CD14-positive monocyte (primary cell): ENCODE measurements around the gene LOC128125822.

Experiments used
- DNase-seq, 3 donors: peaks; one replicate each; pipeline ENCODE4 v3.0.0-alpha.2; 2011 to 2022
- H2AFZ ChIP-seq: 2 replicates; pipeline ENCODE4 v1.6.0; 2012; ENCODE audit warnings: mild to moderate bottlenecking, low read depth, low read length, inconsistent platforms; ENCODE audit not compliant: insufficient read depth, poor library complexity, severe bottlenecking
- H3K27ac ChIP-seq, 2 donors: 1 replicate in 1 of 2; 2 replicates in 1 of 2; pipeline ENCODE4 v1.5.1; 2012 to 2013; ENCODE audit warnings: low read length in 2 of 2, control low read depth in 1 of 2, inconsistent platforms in 1 of 2, low read depth in 1 of 2, mild to moderate bottlenecking in 1 of 2
- H3K27me3 ChIP-seq, 2 donors: one replicate each; pipeline versions ENCODE4 v1.6.0 to v1.6.1; 2011 to 2013; ENCODE audit warnings: low read length in 2 of 2; ENCODE audit not compliant: control insufficient read depth in 2 of 2, insufficient read depth in 2 of 2
- H3K36me3 ChIP-seq, 2 donors: replicated peaks in 1 of 2; 1 replicate in 1 of 2; 2 replicates in 1 of 2; pipeline versions ENCODE4 v1.5.1 to v1.6.1; 2012 to 2013; ENCODE audit warnings: low read length in 2 of 2, control low read depth in 1 of 2, inconsistent platforms in 1 of 2, mild to moderate bottlenecking in 1 of 2; ENCODE audit not compliant: insufficient read depth in 2 of 2, control insufficient read depth in 1 of 2
- H3K4me1 ChIP-seq, 2 donors: 1 replicate in 1 of 2; 2 replicates in 1 of 2; pipeline versions ENCODE4 v1.5.1 to v1.6.1; 2012 to 2013; ENCODE audit warnings: low read length in 2 of 2, control low read depth in 1 of 2, inconsistent platforms in 1 of 2, mild to moderate bottlenecking in 1 of 2, moderate library complexity in 1 of 2; ENCODE audit not compliant: insufficient read depth in 2 of 2, control insufficient read depth in 1 of 2
- H3K4me2 ChIP-seq: replicated peaks from 2 replicates; pipeline ENCODE3; 2012; ENCODE audit warnings: low read length, moderate library complexity, mild to moderate bottlenecking; ENCODE audit not compliant: poor library complexity, severe bottlenecking; ENCODE audit errors: extremely low read depth
- H3K4me3 ChIP-seq, 3 experiments: fragments of 200-600 bp in 1 of 3; sonication (generic) in 1 of 3; replicated peaks in 1 of 3; 1 replicate in 2 of 3; 2 replicates in 1 of 3; pipeline ENCODE4 v1.5.1; 2011 to 2013; ENCODE audit warnings: low read length in 3 of 3, mild to moderate bottlenecking in 3 of 3, control low read depth in 2 of 3, low read depth in 2 of 3, inconsistent platforms in 1 of 3, moderate library complexity in 1 of 3
- H3K79me2 ChIP-seq: 2 replicates; pipeline ENCODE4 v1.6.0; 2012; ENCODE audit warnings: mild to moderate bottlenecking, control low read depth, inconsistent platforms, low read length, moderate library complexity; ENCODE audit not compliant: insufficient read depth
- H3K9ac ChIP-seq: 2 replicates; pipeline ENCODE4 v1.6.0; 2017; ENCODE audit warnings: low read length, mild to moderate bottlenecking; ENCODE audit not compliant: insufficient read depth, poor library complexity, severe bottlenecking
- H3K9me3 ChIP-seq, 2 donors: replicated peaks in 1 of 2; 1 replicate in 1 of 2; 2 replicates in 1 of 2; pipeline versions ENCODE4 v1.5.1 to v1.6.1; 2012 to 2013; ENCODE audit warnings: low read length in 2 of 2, control low read depth in 1 of 2; ENCODE audit not compliant: control insufficient read depth in 1 of 2, insufficient read depth in 1 of 2
- H4K20me1 ChIP-seq: 2 replicates; pipeline ENCODE4 v1.6.0; 2012; ENCODE audit warnings: mild to moderate bottlenecking, low read length, control low read depth, moderate library complexity; ENCODE audit not compliant: insufficient read depth
- H3K27ac Mint-ChIP-seq, 7 donors: one replicate each; pipeline ENCODE4 v1.8.0; 2020; ENCODE audit warnings: mild to moderate bottlenecking in 7 of 7, mixed read lengths in 7 of 7, moderate library complexity in 6 of 7, inconsistent platforms in 2 of 7
- H3K27me3 Mint-ChIP-seq, 3 donors: one replicate each; pipeline ENCODE4 v1.8.0; 2021 to 2022; ENCODE audit warnings: low read depth in 3 of 3, mild to moderate bottlenecking in 3 of 3, mixed read lengths in 3 of 3, moderate library complexity in 3 of 3, inconsistent platforms in 1 of 3
- H3K36me3 Mint-ChIP-seq, 2 donors: one replicate each; pipeline ENCODE4 v1.8.0; 2020; ENCODE audit warnings: mixed read lengths in 2 of 2, inconsistent platforms in 1 of 2, mild to moderate bottlenecking in 1 of 2
- H3K4me1 Mint-ChIP-seq: one replicate; pipeline ENCODE4 v1.8.0; 2020; ENCODE audit warnings: mild to moderate bottlenecking, mixed read lengths
- H3K4me3 Mint-ChIP-seq, 2 donors: one replicate each; pipeline ENCODE4 v1.8.0; 2020; ENCODE audit warnings: mild to moderate bottlenecking in 2 of 2, mixed read lengths in 2 of 2, moderate library complexity in 1 of 2
- H3K9me3 Mint-ChIP-seq, 7 donors: one replicate each; pipeline ENCODE4 v1.8.0; 2020 to 2022; ENCODE audit warnings: mixed read lengths in 7 of 7, mild to moderate bottlenecking in 6 of 7, moderate library complexity in 6 of 7, inconsistent platforms in 2 of 7
- WGBS: methylation state at CpG from one replicate; pipeline ENCODE4 v1.1.5; 2013; ENCODE audit warnings: missing lambda C conversion rate; ENCODE audit not compliant: insufficient coverage; 5-methylcytosine and 5-hydroxymethylcytosine counted together
- intact Hi-C, 2 donors: fragments of 100-400 bp; cut with micrococcal nuclease; formaldehyde crosslinking; loops; one replicate each; pipeline versions ENCODE4 v1.15.0 to v1.15.1; 2023
- TF ChIP-seq, protein P1 (sequence below): fragments of 200-600 bp; IDR thresholded peaks from one replicate; pipeline ENCODE4 v1.8.0; 2022; ENCODE audit warnings: antibody characterized with exemption, mild to moderate bottlenecking

Gene LOC128125822

DNA sequence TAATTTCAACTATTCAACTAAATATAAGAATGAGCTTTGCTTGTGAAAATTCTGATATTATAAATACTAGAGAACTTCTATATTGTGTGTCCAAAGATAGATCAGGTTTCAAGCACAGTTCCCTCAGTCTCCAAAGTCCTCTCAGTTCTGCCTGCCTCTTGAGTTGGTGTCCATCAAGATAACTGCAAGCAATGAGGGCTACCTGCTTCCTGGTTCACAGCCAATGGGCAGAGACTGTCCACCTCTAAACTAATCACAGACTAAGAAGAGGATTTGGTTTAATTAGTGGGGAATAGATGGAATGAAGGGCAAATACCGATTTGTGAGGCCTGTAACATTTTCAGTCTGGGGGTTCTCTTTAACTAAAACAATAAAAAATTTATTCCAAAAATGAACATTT lies 41.3 kb upstream of the LOC128125822 start:
- H4K20me1 ChIP-seq: no peaks in the 10 kb centered on the region
- no CpG with 5 or more reads among the region's 1 CpG for WGBS
- no peak for DNase-seq
- H3K4me2 ChIP-seq: no peak overlapping the region
- TF ChIP-seq, protein P1, sequence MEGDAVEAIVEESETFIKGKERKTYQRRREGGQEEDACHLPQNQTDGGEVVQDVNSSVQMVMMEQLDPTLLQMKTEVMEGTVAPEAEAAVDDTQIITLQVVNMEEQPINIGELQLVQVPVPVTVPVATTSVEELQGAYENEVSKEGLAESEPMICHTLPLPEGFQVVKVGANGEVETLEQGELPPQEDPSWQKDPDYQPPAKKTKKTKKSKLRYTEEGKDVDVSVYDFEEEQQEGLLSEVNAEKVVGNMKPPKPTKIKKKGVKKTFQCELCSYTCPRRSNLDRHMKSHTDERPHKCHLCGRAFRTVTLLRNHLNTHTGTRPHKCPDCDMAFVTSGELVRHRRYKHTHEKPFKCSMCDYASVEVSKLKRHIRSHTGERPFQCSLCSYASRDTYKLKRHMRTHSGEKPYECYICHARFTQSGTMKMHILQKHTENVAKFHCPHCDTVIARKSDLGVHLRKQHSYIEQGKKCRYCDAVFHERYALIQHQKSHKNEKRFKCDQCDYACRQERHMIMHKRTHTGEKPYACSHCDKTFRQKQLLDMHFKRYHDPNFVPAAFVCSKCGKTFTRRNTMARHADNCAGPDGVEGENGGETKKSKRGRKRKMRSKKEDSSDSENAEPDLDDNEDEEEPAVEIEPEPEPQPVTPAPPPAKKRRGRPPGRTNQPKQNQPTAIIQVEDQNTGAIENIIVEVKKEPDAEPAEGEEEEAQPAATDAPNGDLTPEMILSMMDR: no peak
- peaks cover 0 to 3% (median 0%) of the 10 kb centered on the region in 7 donors for H3K9me3 Mint-ChIP-seq
- no peak overlapping the region for H3K4me3 ChIP-seq
- no peak overlapping the region for H2AFZ ChIP-seq
- H3K36me3 ChIP-seq: no peaks in the 10 kb centered on the region
- no peak overlapping the region for H3K9ac ChIP-seq
- intact Hi-C loops: no loop called here
- no peaks in the 10 kb centered on the region for H3K4me1 ChIP-seq
- peaks cover 0 to 2% (median 2%) of the 10 kb centered on the region in 3 donors for H3K27me3 Mint-ChIP-seq
- no peaks in the 10 kb centered on the region for H3K36me3 Mint-ChIP-seq
- H3K27me3 ChIP-seq: no peaks in the 10 kb centered on the region
- H3K27ac Mint-ChIP-seq: peak overlapping the region in 1 of 7 donors; percentile 77
- H3K4me3 Mint-ChIP-seq: no peak overlapping the region
- H3K9me3 ChIP-seq: no peaks in the 10 kb centered on the region
- no peaks in the 10 kb centered on the region for H3K79me2 ChIP-seq
- no peaks in the 10 kb centered on the region for H3K4me1 Mint-ChIP-seq
- H3K27ac ChIP-seq: no peak overlapping the region

DNA sequence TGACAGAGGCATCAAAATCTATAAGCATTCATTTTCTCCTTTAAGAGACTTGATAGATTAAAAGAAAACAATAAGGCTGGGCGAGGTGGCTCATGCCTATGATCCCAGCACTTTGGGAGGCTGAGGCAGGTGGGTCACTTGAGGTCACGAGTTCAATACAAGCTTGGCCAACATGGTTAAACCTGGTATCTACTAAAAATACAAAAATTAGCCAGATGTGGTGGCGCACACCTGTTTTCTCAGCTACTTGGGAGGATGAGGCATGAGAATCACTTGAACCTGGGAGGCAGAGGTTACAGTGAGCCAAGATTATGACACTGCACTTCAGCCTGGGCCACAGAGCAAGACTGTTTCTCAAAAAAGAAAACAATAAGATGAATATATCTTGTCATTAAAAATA lies 39.3 kb upstream of the LOC128125822 start:
- H3K9me3 ChIP-seq: no peaks in the 10 kb centered on the region
- peaks cover 0 to 3% (median 0%) of the 10 kb centered on the region in 7 donors for H3K9me3 Mint-ChIP-seq
- H3K4me3 ChIP-seq: no peak overlapping the region
- TF ChIP-seq, protein P1: no peak
- H3K4me3 Mint-ChIP-seq: no peak overlapping the region
- H3K36me3 ChIP-seq: no peaks in the 10 kb centered on the region
- no peak overlapping the region for H3K27ac ChIP-seq
- DNase-seq: no peak
- no peaks in the 10 kb centered on the region for H3K79me2 ChIP-seq
- no peaks in the 10 kb centered on the region for H3K4me1 ChIP-seq
- no peaks in the 10 kb centered on the region for H4K20me1 ChIP-seq
- H3K27ac Mint-ChIP-seq: no peak overlapping the region
- intact Hi-C loops: no loop called here
- H3K9ac ChIP-seq: no peak overlapping the region
- H3K4me1 Mint-ChIP-seq: no peaks in the 10 kb centered on the region
- no peak overlapping the region for H3K4me2 ChIP-seq
- no peak overlapping the region for H2AFZ ChIP-seq
- no peaks in the 10 kb centered on the region for H3K36me3 Mint-ChIP-seq
- WGBS: 87% methylated on average over 3 of the region's 3 CpGs
- no peaks in the 10 kb centered on the region for H3K27me3 ChIP-seq
- H3K27me3 Mint-ChIP-seq: peaks cover 0 to 3% (median 2%) of the 10 kb centered on the region in 3 donors
